Activated naive CD8-positive, alpha-beta T cell treated with anti-CD3 and anti-CD28 coated beads, Interleukin-2, amount 50 U/mL, for 24 hours (primary cell): ENCODE results near the gene COA5.
"Not testable (repeated sequence)": the region's sequence is repeated elsewhere in the genome, so short reads cannot be mapped to it uniquely, and the experiment has no call there.

Experiments used
- ATAC-seq: fragments of 150-1000 bp; cut with Tn5 transposase; one replicate; pipeline ENCODE4 v1.10.0; 2021
- DNase-seq: peaks from one replicate; pipeline ENCODE4 v3.0.0; 2021
- H3K27ac Mint-ChIP-seq: one replicate; pipeline ENCODE4 v1.8.0; 2021; ENCODE audit warnings: mild to moderate bottlenecking, mixed read lengths
- H3K27me3 Mint-ChIP-seq: one replicate; pipeline ENCODE4 v1.8.0; 2021; ENCODE audit warnings: mixed read lengths
- H3K36me3 Mint-ChIP-seq: one replicate; pipeline ENCODE4 v1.8.0; 2021; ENCODE audit warnings: low read depth, mixed read lengths
- H3K4me1 Mint-ChIP-seq: one replicate; pipeline ENCODE4 v1.8.0; 2021; ENCODE audit warnings: mixed read lengths
- H3K4me3 Mint-ChIP-seq: one replicate; pipeline ENCODE4 v1.8.0; 2021; ENCODE audit warnings: mild to moderate bottlenecking, moderate library complexity, mixed read lengths
- H3K9me3 Mint-ChIP-seq: one replicate; pipeline ENCODE4 v1.8.0; 2021; ENCODE audit warnings: mixed read lengths

The COA5 gene

DNA sequence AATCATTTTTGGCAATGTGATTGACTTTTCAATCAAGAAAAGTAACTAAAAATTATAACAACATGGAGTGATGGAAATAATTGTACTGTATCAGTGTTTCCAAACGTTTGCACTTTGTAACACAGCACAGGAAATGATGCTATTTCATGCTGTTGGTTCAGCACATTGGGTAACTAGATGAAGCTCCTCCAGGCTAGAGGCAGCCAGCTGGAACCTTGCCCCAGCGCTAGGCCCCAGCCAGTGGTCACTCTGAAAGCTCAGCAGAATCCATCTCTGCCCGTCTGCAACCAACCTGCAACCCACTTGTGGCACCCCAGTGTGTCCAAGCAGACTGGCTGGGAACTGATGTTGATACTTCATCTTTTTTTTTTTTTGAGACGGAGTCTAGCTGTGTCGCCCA lies 15.3 kb upstream of the COA5 start:
- H3K27me3 Mint-ChIP-seq = no peaks in the 10 kb centered on the region
- ATAC-seq (peak; percentile 49), DNase-seq (no peak)
- H3K4me1 Mint-ChIP-seq = peaks cover 50% of the 10 kb centered on the region
- H3K27ac Mint-ChIP-seq = peak overlapping the region; percentile 59
- no peaks in the 10 kb centered on the region for H3K9me3 Mint-ChIP-seq
- peaks cover 11% of the 10 kb centered on the region for H3K36me3 Mint-ChIP-seq
- no peak overlapping the region for H3K4me3 Mint-ChIP-seq

DNA sequence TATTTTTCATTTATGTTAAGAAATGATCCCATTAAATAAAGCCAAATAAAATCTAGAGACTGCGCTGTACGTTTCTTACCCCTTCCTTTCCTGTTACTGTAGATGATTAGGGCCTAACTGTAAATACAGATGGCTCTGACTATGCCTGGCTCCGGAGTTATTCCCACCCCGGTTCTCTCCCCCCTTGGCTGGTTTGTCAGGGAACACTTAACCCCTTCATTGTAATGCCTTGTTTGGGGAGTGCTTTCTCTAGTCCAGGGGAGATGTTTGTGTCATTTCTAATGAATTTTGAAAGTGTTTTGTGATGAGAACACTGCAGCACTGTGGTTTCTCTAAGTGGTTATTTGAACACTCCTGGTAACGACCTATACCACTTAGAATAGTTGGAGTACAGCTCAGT lies 8.8 kb upstream of the COA5 start:
- DNase-seq (no peak), ATAC-seq (no peak)
- Mint-ChIP-seq H3K27ac (peak overlapping the region; percentile 75), H3K4me3 (no peak overlapping the region), H3K36me3 (peaks cover 54% of the 10 kb centered on the region), H3K9me3 (no peaks in the 10 kb centered on the region), H3K27me3 (no peaks in the 10 kb centered on the region), H3K4me1 (peaks cover 35% of the 10 kb centered on the region)

DNA sequence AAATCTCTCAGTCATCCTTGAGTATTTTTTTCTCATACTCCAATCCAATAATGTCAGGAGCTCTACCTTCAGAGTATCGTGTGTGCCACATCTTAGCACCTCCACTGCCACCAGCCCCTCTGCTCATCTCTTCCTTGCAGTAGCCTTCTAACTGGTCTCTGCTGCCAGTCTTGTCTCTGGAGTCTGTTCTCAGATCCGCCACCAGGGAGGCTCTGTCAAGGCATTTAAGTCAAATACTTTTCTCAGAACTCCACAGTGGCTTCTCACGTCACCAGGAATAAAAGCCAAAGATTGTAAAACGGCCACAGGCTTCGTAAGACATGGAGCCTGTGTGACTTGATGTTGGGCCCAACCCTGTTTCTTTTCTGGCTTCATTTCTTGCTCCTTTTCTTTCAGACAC lies 7.2 kb upstream of the COA5 start:
- DNase-seq (no peak), ATAC-seq (no peak)
- H3K36me3 Mint-ChIP-seq = peaks cover 64% of the 10 kb centered on the region
- no peaks in the 10 kb centered on the region for H3K27me3 Mint-ChIP-seq
- H3K4me3 Mint-ChIP-seq = no peak overlapping the region
- H3K9me3 Mint-ChIP-seq = no peaks in the 10 kb centered on the region
- peak overlapping the region; percentile 9 for H3K27ac Mint-ChIP-seq
- peaks cover 42% of the 10 kb centered on the region for H3K4me1 Mint-ChIP-seq

DNA sequence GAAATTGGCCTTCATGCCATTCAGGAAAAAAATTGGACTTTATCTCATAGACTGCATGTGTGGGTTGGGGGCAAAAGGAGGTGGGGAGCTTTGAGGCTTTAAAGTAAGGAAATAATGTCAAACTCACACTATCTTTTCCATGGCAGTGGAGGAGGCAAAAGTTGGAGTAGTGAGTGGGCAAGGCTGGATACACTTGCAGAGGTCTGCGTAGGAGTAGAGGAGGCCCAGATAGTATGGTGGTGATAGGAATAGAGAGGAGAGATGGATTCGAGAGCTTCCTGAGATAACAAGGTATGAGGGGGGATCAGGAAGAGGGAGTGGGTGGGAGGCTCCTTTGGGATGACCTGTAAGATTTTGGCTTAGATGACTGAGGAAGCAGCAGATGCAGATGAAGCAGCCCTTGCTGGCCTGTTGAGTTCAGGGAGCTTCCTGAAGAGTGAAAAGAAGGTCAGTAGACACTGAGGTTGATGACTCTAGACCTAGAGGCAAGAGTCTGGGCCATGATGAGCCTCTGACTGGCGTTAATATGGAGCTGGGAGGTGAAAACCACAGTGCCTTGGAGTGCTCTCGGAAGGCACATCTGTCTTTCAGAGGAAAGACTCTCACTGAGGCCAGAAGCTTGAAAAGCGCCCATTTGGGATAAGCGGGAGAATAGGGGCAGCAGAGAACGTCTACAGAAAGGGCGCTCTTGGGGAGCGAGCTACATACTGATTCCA lies 5.9 kb upstream of the COA5 start:
- ATAC-seq (no peak), DNase-seq (no peak)
- H3K27me3 Mint-ChIP-seq = no peaks in the 10 kb centered on the region
- H3K27ac Mint-ChIP-seq = no peak overlapping the region
- H3K4me1 Mint-ChIP-seq = peaks cover 43% of the 10 kb centered on the region
- H3K9me3 Mint-ChIP-seq = no peaks in the 10 kb centered on the region
- H3K36me3 Mint-ChIP-seq = peaks cover 59% of the 10 kb centered on the region
- no peak overlapping the region for H3K4me3 Mint-ChIP-seq

DNA sequence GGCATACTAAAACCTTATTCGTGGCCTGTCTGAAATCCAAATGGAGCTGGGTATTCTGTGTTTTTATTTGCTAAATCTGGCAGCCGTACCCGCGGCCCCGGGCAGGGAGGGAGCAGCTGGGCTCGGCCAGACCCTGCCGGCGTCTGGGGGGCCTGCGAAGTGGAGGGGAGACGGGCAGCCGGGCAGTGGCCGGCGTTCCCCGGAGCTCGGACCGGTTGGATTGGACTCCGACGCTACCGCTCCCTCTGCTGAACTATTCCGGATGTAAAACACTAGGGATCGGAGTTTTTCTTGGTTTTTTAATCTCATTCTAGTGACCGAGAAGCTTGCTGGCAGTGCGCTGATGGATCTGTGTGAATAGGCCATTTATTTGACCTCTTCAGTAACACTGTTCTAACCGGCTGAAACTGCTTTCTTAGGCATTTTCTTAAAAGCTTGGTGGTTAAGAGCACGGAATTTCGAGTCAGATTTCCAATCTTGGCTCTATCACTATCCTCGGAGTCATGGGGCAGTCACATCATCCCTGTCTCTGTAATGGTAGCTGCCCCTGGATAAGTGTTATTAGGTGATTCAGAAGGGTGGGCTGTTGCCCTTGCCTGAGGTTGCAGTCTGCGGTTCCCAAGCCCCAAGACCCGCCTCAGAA lies 771 bp upstream of the COA5 start:
- Mint-ChIP-seq H3K4me1 (peaks cover 70% of the 10 kb centered on the region), H3K36me3 (peaks cover 32% of the 10 kb centered on the region)
- no peak for DNase-seq

DNA sequence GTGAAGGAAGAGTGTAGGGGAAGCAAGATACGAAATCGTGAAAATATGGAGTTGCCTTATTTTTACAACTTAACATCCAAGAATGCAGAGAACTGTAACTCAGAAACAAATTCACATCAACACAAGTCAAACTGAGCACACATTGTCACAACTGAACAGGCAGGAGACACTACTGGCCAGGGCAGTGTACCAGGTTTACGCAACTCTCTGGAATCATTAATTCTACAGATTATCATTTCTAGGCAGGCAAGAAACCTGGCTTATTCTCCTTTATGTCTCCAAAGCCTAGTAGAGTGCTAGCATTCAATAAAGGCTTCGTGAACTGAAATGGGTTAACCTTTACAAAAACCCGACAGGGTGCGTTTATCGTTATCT lies 584 bp downstream of the COA5 start:
- H3K36me3 Mint-ChIP-seq = peaks cover 23% of the 10 kb centered on the region
- H3K4me3 Mint-ChIP-seq = peak overlapping the region; percentile 96
- no peaks in the 10 kb centered on the region for H3K9me3 Mint-ChIP-seq
- H3K4me1 Mint-ChIP-seq = peaks cover 63% of the 10 kb centered on the region
- ATAC-seq (no peak), DNase-seq (no peak)
- H3K27ac Mint-ChIP-seq = peak overlapping the region; percentile 90
- H3K27me3 Mint-ChIP-seq = no peaks in the 10 kb centered on the region

More for the DNA sequence above, 771 bp upstream of the COA5 start:
- ATAC-seq = no peak
- Mint-ChIP-seq H3K27me3 (no peaks in the 10 kb centered on the region), H3K4me3 (peak overlapping the region; percentile 96), H3K27ac (peak overlapping the region; percentile 90), H3K9me3 (no peaks in the 10 kb centered on the region)

DNA sequence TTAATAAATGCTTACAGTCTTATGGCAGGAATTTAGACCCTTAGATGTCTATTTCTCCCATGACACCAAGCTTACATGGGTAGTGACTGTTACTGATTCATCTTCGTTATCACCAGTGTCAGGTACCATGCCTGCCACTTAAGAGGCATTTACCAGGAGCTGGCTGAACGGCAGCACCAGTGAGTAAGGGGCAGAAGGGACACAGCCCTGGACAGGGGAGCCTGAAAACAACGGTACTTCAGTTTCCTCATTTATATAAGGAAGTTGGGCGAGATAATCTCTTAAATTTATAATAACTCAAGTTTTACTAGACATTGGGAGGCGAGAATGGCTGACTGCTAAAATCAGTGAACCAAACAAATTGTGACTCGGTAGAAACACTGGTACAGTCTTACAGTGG lies 1.2 kb downstream of the COA5 start:
- H3K9me3 Mint-ChIP-seq = no peaks in the 10 kb centered on the region
- ATAC-seq (no peak), DNase-seq (no peak)
- peak overlapping the region; percentile 96 for H3K4me3 Mint-ChIP-seq
- peaks cover 22% of the 10 kb centered on the region for H3K36me3 Mint-ChIP-seq
- H3K4me1 Mint-ChIP-seq = peaks cover 63% of the 10 kb centered on the region
- H3K27ac Mint-ChIP-seq = peak overlapping the region; percentile 90
- no peaks in the 10 kb centered on the region for H3K27me3 Mint-ChIP-seq

DNA sequence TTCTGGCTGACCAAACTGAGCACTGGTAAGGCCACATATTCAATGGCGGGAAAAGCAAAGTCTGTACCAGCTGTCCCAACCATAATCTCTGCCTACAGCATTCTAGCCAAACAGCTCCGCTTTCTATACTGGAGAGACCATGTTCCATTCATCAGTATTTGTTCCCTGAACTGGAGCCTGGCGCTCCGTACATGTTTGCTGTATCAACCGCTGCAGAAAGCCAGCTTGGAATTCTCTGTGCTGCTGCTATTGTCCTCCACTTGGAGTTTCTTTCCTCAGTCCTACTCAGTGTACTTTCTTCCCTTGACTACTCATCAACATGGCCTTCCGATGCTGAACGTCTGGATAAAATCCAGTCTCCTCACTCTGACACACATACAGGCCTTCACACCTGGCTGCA lies 1.9 kb downstream of the COA5 start:
- H3K27ac Mint-ChIP-seq = peak overlapping the region; percentile 90
- H3K4me3 Mint-ChIP-seq = peak overlapping the region; percentile 96
- peaks cover 58% of the 10 kb centered on the region for H3K4me1 Mint-ChIP-seq
- ATAC-seq = no peak
- H3K9me3 Mint-ChIP-seq = no peaks in the 10 kb centered on the region
- no peak for DNase-seq
- H3K27me3 Mint-ChIP-seq = no peaks in the 10 kb centered on the region
- peaks cover 23% of the 10 kb centered on the region for H3K36me3 Mint-ChIP-seq

DNA sequence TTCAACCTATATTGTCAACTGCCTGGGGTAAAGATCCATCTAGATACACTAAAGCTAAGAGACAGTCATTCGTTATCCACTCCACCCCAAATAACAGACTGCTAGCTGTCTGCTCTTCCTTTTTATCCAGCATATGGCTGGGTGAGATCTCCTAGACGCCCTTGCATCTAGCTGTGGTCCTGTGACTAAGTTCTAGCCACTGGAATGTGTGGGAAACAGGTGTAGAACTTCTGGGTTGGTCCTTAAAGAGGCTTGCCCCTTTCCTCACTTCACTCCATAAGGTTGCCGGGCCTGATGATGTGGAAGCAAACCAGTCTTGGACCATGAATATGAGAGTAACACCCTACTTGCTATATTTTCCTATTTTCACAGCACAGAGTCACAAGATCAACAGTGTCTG lies 3.2 kb downstream of the COA5 start:
- Mint-ChIP-seq H3K27me3 (no peaks in the 10 kb centered on the region), H3K4me1 (peaks cover 45% of the 10 kb centered on the region), H3K27ac (peak overlapping the region; percentile 69), H3K9me3 (no peaks in the 10 kb centered on the region), H3K36me3 (peaks cover 23% of the 10 kb centered on the region), H3K4me3 (no peak overlapping the region)
- DNase-seq (no peak), ATAC-seq (no peak)

DNA sequence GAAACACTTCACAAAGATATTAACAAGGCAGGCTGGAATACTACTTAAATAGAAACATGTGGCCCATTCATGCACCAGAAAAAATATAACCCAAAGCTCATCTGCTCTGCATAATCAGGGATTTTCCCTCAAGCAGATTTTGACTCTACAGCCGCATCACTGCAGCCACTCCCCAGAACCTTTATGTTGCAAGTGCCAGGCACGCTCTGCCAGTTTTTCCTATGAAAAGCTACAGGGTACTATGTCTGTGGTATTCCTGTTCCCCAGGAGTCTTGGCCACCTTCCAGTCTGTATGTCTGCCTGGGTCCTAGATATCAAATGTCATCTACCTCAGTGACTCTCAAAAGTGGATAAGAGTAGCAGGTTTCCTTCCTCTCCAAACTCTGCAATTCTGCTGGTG lies 3.8 kb downstream of the COA5 start:
- H3K4me3 Mint-ChIP-seq = no peak overlapping the region
- H3K4me1 Mint-ChIP-seq = peaks cover 40% of the 10 kb centered on the region
- H3K9me3 Mint-ChIP-seq = no peaks in the 10 kb centered on the region

DNA sequence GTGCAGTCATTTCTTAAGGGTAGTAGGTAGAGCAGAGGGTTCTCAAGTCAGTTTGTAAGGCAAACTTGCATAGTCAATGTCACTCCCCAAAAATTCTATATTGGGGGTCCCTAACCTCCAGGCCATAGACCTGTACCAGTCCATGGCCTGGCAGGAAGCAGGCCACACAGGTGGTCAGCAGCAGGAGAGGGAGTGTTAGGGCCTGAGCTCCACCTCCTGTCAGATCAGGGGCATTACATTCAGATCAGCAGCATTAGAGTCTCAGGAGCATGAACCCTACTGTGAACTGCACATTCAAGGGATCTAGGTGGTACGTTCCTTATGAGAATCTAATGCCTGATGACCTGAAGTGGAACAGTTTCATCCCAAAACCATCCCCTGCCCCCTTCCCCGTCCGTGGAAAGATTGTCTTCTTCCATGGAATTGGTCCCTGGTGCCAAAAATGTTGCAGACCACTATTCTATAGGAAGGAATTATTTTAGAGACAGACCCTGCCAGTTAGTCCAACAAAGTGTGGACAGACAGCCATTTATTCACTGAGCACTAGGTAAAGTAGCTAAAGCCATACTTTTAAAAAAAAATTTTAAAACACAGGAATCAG lies 6.7 kb downstream of the COA5 start:
- Mint-ChIP-seq H3K4me3 (no peak overlapping the region), H3K27ac (no peak overlapping the region), H3K9me3 (no peaks in the 10 kb centered on the region), H3K36me3 (peaks cover 41% of the 10 kb centered on the region), H3K27me3 (no peaks in the 10 kb centered on the region), H3K4me1 (peaks cover 27% of the 10 kb centered on the region)
- DNase-seq (no peak), ATAC-seq (peak; percentile 56)

More for the DNA sequence above, 3.8 kb downstream of the COA5 start:
- Mint-ChIP-seq H3K27ac (peak overlapping the region; percentile 69), H3K36me3 (peaks cover 25% of the 10 kb centered on the region), H3K27me3 (no peaks in the 10 kb centered on the region)
- no peak for ATAC-seq
- no peak for DNase-seq

DNA sequence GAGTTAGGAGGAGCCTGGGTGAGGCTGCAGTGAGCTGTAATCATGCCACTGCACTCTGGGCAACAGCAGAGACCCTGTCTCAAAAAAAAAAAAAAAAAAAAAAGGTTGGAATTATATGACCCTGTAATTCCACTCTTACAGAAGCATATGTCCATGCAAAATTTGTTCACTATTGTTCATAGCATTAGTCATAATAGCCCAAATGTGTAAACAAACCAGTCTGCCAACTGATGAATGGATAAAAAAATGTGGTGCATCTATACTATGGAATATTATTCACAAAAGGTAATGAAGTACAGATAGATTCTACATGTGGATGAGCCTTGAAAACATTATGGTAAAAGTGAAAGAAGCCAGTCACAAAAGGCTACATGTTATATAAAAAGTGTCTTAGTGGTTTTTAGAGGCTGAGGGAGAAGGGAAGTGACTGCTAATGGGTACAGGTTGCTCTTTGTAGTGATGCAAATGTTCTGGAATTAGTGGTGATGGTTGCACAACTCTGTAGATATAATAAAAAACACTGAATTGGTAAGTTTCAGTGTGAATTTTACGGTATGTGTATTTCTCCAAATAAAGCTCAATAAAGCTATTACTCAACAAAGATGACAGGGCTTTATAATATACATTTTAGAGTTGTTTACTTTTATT lies 9.4 kb downstream of the COA5 start:
- H3K27ac Mint-ChIP-seq = peak overlapping the region; percentile 28
- peaks cover 53% of the 10 kb centered on the region for H3K36me3 Mint-ChIP-seq
- H3K4me3 Mint-ChIP-seq = no peak overlapping the region
- peaks cover 4% of the 10 kb centered on the region for H3K4me1 Mint-ChIP-seq
- no peaks in the 10 kb centered on the region for H3K27me3 Mint-ChIP-seq
- peaks cover 1% of the 10 kb centered on the region for H3K9me3 Mint-ChIP-seq
- ATAC-seq = no peak
- DNase-seq = no peak

DNA sequence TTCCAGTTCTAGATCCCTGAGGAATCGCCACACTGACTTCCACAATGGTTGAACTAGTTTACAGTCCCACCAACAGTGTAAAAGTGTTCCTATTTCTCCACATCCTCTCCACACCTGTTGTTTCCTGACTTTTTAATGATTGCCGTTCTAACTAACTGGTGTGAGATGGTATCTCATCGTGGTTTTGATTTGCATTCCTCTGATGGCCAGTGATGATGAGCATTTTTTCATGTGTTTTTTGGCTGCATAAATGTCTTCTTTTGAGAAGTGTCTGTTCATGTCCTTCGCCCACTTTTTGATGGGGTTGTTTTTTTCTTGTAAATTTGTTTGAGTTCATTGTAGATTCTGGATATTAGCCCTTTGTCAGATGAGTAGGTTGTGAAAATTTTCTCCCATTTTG lies 13.6 kb downstream of the COA5 start:
- H3K36me3 Mint-ChIP-seq = peaks cover 40% of the 10 kb centered on the region
- not testable (repeated sequence) for H3K27me3 Mint-ChIP-seq, DNase-seq, H3K4me1 Mint-ChIP-seq, H3K4me3 Mint-ChIP-seq, H3K27ac Mint-ChIP-seq, ATAC-seq, H3K9me3 Mint-ChIP-seq

DNA sequence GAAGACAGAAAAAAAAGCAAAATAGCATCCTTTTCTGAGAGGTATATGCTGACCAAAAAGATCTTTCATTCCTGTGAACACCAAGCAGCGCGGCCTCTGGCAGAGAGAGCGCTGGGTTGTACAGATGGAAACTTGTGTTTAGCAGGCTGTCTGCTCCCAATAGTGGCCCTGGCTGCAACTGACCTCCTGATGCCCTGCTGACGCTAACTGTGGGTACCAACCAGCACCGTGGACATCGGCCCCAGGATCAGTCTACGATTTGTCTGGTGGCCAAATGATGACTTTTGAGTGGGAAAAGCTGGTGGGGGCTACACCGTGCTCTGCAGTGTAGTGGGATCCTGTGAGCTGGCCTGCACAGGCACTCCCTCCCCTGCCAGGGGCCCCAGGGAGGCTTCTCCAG lies 15.7 kb downstream of the COA5 start:
- peaks cover 5% of the 10 kb centered on the region for H3K9me3 Mint-ChIP-seq
- H3K4me1 Mint-ChIP-seq = no peaks in the 10 kb centered on the region
- no peak for DNase-seq
- ATAC-seq = no peak
- H3K36me3 Mint-ChIP-seq = peaks cover 30% of the 10 kb centered on the region
- H3K27ac Mint-ChIP-seq = no peak overlapping the region
- H3K27me3 Mint-ChIP-seq = no peaks in the 10 kb centered on the region
- no peak overlapping the region for H3K4me3 Mint-ChIP-seq

DNA sequence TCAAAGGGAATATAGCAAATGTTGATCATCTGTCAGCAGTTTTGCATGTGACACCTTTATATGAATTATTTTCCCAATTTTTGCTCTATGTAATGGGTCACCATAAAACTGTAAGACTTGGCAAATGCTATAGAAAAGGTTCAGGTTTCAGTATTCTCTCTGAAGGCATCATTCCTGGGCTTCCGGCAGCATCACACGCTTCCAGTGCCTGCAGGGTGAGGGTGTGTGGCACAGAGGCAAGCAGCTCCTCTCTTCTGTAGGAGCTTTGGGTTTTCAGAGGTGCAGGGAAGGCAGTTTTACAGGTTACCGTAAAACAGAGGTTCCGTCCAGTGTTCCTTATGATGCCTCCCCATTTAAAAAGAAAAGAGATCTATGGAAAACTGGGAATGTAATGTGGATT lies 18.8 kb downstream of the COA5 start:
- Mint-ChIP-seq H3K4me1 (no peaks in the 10 kb centered on the region), H3K36me3 (peaks cover 14% of the 10 kb centered on the region), H3K27me3 (no peaks in the 10 kb centered on the region), H3K9me3 (peaks cover 5% of the 10 kb centered on the region), H3K27ac (no peak overlapping the region), H3K4me3 (no peak overlapping the region)
- no peak for ATAC-seq
- DNase-seq = no peak
